ENCODE data around the gene NIPAL3. TPM values are rescaled to one million over a fixed set of nuclear protein-coding genes. Genes with fewer than 3 reads are reported as not detected.

NIPAL3 gene
- total RNA-seq, 1 donor: 42.2 TPM

DNA sequence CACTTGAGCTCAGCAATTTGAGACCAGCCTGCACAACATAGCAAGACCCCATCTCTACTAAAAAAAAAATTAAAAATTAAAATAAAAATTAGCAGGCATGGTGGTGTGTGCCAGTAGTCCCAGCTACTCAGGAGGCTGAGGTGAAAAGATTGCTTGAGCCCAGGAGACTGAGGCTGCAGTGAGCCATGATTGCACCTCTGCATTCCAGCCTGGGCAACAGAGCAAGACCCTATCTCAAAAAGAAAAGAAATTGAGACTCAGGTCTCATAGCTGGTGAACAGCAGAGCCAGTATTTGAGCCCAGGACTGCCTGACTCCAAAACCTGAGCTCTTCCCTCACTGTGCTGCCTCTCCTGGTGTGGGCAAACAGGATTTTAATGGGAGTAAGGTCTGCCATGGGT is 58.6 kb downstream of the NIPAL3 start:
- DNase-seq (ENCODE audit: low read depth): no peak
- TF ChIP-seq, protein P1, sequence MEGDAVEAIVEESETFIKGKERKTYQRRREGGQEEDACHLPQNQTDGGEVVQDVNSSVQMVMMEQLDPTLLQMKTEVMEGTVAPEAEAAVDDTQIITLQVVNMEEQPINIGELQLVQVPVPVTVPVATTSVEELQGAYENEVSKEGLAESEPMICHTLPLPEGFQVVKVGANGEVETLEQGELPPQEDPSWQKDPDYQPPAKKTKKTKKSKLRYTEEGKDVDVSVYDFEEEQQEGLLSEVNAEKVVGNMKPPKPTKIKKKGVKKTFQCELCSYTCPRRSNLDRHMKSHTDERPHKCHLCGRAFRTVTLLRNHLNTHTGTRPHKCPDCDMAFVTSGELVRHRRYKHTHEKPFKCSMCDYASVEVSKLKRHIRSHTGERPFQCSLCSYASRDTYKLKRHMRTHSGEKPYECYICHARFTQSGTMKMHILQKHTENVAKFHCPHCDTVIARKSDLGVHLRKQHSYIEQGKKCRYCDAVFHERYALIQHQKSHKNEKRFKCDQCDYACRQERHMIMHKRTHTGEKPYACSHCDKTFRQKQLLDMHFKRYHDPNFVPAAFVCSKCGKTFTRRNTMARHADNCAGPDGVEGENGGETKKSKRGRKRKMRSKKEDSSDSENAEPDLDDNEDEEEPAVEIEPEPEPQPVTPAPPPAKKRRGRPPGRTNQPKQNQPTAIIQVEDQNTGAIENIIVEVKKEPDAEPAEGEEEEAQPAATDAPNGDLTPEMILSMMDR (IDR thresholded peaks at IDR 0.05; ENCODE audit: insufficient read depth, low read length): no peak

DNA sequence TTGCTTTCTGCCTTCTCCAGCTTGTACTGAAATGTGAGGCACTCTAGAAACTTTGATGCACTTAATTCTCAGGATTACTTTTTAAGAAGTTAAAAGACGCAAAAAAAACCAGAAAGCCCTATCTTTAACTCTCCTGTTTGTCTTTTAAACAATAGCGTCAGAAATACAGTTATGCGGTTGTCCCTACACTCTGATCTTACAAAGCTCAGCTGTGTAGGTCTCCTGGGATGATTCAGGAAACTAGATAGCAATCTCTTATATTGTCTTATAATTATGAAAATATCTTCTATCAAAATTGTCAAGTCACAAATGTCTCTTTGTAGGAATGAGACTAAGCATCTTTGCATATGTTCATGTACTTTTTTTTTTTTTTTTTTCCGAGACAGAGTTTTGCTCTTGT is 60.1 kb downstream of the NIPAL3 start:
- TF ChIP-seq, protein P1 (IDR thresholded peaks at IDR 0.05; ENCODE audit: insufficient read depth, low read length): no peak
- no peak overlapping the region for H3K4me3 ChIP-seq (ENCODE audit: low read depth, low read length)
- no peak for DNase-seq (ENCODE audit: low read depth)

More for the DNA sequence above, 58.6 kb downstream of the NIPAL3 start:
- no peak overlapping the region for H3K4me3 ChIP-seq (ENCODE audit: low read depth, low read length)

DNA sequence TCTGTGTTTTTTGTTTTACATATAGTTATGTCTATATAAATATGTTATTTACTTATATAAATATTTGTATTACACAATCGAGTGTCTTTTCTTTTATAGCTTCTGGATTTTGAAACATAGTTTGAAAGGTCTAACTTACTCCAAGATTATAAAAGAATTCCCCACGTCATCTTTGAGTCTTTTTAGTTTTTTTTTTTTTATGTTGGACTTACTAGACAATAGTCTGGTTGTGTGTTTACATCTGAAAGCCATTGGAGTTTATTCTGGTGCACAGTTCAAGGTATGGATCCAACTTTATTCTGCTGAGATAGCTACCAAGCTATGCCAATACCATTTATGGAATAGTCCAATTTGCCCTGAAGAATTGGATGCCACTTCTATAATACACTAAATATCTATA is 61.0 kb downstream of the NIPAL3 start:
- TF ChIP-seq, protein P1 (IDR thresholded peaks at IDR 0.05; ENCODE audit: insufficient read depth, low read length): no peak
- DNase-seq (ENCODE audit: low read depth): no peak
- no peak overlapping the region for H3K4me3 ChIP-seq (ENCODE audit: low read depth, low read length)

DNA sequence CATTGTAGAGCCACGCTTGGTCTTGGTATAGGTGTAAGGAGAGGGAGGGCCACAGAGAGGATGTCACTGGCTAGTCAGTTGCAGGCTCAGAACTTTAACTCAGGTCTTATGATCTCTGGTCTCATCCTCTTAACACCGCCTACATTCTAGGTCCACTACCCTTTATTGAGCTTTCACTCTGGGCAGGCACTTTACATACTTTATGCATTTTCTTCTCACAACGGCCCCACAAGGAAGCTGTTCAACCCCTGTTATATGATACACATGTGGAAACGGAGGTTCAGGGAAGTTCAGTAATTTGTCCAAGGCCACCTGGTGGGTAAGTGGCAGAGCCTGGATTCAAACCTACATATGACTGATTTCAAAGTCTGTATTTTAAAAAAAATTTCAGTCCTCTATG is 61.7 kb downstream of the NIPAL3 start:
- TF ChIP-seq, protein P1 (IDR thresholded peaks at IDR 0.05; ENCODE audit: insufficient read depth, low read length): no peak

DNA sequence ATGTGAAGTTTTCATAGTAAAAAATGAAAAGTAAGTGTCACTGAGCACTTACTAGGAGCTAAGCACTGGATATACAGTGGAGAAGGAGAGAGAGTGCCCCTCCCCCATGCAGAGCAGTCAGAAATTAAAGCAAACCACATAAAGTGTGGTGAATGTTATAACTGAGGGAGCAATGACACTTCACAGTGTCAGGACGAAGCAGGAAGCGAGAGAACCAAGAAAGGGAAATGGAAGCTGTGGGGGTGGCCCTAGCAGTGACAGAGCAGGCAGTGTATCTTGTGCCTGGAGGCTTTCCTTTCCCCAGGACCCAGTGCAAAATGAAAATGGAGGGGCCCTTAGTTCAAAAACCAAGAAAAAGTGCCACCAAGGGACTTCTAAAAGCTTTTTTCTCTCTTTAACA is 65.5 kb downstream of the NIPAL3 start:
- H3K4me3 ChIP-seq (ENCODE audit: low read depth, low read length): no peak overlapping the region
- TF ChIP-seq, protein P1 (IDR thresholded peaks at IDR 0.05; ENCODE audit: insufficient read depth, low read length): no peak
- DNase-seq (ENCODE audit: low read depth): no peak

More for the DNA sequence above, 61.7 kb downstream of the NIPAL3 start:
- DNase-seq (ENCODE audit: low read depth): no peak
- no peak overlapping the region for H3K4me3 ChIP-seq (ENCODE audit: low read depth, low read length)

DNA sequence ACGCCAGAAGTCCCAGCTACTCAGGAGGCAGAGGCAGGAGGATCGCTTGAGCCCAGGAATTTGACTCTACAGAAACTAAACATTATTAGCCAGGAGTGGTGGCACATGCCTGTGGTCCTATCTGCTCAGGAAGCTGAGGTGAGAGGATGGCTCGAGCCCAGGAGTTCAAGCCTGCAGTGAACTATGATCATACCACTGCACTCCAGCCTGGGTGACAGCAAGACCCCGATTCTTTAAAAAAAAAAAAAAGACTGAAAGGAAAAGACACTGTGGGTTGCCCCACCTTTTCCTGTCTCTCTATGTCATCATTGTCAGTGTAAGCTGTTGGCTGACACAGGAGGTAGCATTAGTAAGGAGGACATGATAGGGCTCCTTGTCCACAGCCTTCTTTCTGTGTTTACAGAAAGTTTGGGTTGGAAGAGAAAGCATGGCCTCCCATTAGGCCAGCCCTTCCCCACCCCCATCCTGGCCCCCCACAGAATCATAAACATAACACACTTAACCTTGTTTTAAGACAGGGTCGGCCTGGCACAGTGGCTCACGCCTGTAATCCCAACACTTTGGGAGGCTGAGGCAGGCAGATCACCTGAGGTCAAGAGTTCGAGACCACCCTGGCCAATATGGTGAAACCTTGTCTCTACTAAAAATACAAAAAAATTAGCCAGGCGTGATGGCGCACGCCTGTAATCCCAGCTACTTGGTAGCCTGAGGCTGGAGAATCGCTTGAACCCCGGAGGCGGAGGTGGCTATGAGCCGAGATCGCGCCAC is 66.4 kb downstream of the NIPAL3 start:
- no peak overlapping the region for H3K4me3 ChIP-seq (ENCODE audit: low read depth, low read length)
- TF ChIP-seq, protein P1 (IDR thresholded peaks at IDR 0.05; ENCODE audit: insufficient read depth, low read length): no peak
- no peak for DNase-seq (ENCODE audit: low read depth)

DNA sequence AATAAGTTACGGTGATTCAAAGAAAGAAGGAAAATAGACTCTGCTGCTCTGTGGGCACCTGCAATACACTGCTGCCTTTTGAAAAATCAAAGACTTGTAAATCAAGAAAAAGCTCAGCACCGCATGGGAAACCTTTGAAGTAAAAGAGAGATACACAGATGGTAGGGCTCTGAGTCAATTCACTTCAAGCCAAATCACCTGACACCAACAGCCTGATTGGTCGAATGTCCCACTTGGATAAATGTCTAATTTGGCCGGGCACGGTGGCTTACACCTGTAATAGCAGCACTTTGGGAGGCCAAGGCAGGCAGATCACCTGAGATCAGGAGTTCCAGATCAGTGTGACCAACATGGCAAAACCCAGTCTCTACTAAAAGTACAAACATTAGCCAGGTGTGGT is 67.8 kb downstream of the NIPAL3 start:
- DNase-seq (ENCODE audit: low read depth): no peak
- H3K4me3 ChIP-seq (ENCODE audit: low read depth, low read length): no peak overlapping the region
- TF ChIP-seq, protein P1 (IDR thresholded peaks at IDR 0.05; ENCODE audit: insufficient read depth, low read length): no peak

Measured in fibroblast of the aortic adventitia (primary cell).